SU-DHL-6 (cell line): ENCODE results near the gene DDX54.

Experiments
- H2AFZ ChIP-seq: fragments of 200-600 bp; sonication (generic); 2 replicates; pipeline ENCODE4 v1.6.1; 2014; ENCODE audit warnings: low read depth, mild to moderate bottlenecking, moderate library complexity, mixed read lengths, antibody characterized with exemption, low read length; ENCODE audit not compliant: severe bottlenecking
- H3F3A ChIP-seq: fragments of 200-600 bp; shearing (Covaris generic); 2 replicates; pipeline ENCODE4 v1.6.0; 2016; ENCODE audit warnings: antibody characterized with exemption, mild to moderate bottlenecking; ENCODE audit not compliant: insufficient read depth
- H3K27ac ChIP-seq: fragments of 200-600 bp; sonication (generic); 2 replicates; pipeline ENCODE4 v1.5.1; 2016; ENCODE audit warnings: low read depth, mild to moderate bottlenecking, low read length, moderate library complexity, mixed read lengths
- H3K27me3 ChIP-seq: fragments of 200-600 bp; sonication (generic), shearing (Covaris generic); 2 replicates; pipeline ENCODE4 v1.6.0; 2014; ENCODE audit warnings: mild to moderate bottlenecking, low read length
- H3K36me3 ChIP-seq: fragments of 200-600 bp; sonication (generic); 2 replicates; pipeline ENCODE4 v1.6.1; 2014; ENCODE audit warnings: mild to moderate bottlenecking, low read length, mixed read lengths
- H3K4me2 ChIP-seq: fragments of 300-600, 200-600 bp; shearing (Covaris generic), sonication (generic); 2 replicates; pipeline ENCODE4 v1.6.0; 2014; ENCODE audit warnings: low read length, low read depth, mild to moderate bottlenecking; ENCODE audit not compliant: poor library complexity, severe bottlenecking
- H3K4me3 ChIP-seq: fragments of 200-600 bp; sonication (generic); 2 replicates; pipeline ENCODE4 v1.5.1; 2014; ENCODE audit warnings: antibody characterized with exemption, low read length, mild to moderate bottlenecking, mixed read lengths; ENCODE audit not compliant: insufficient read depth, poor library complexity, severe bottlenecking
- H3K79me2 ChIP-seq: fragments of 200-600 bp; sonication (generic); 2 replicates; pipeline ENCODE4 v1.6.1; 2014; ENCODE audit warnings: mild to moderate bottlenecking, low read length, moderate library complexity; ENCODE audit not compliant: insufficient read depth
- H3K9ac ChIP-seq: fragments of 200-600 bp; sonication (generic); 2 replicates; pipeline ENCODE4 v1.7.0; 2014; ENCODE audit warnings: mild to moderate bottlenecking, low read length
- H3K9me2 ChIP-seq: fragments of 200-600 bp; sonication (generic); replicated peaks from 2 replicates; pipeline ENCODE4 v1.6.1; 2014; ENCODE audit warnings: low read length; ENCODE audit not compliant: insufficient read depth
- H3K9me3 ChIP-seq: fragments of 200-600 bp; sonication (generic); 2 replicates; pipeline ENCODE4 v1.6.1; 2014; ENCODE audit warnings: low read length, mixed read lengths; ENCODE audit not compliant: insufficient read depth
- H4K20me1 ChIP-seq: fragments of 200-600 bp; sonication (generic); 2 replicates; pipeline ENCODE4 v1.6.1; 2014; ENCODE audit warnings: low read depth, mild to moderate bottlenecking, antibody characterized with exemption, low read length, moderate library complexity, mixed read lengths
- EZH2phosphoT487 ChIP-seq: fragments of 200-600 bp; sonication (generic), shearing (Covaris generic); conservative IDR thresholded peaks from 2 replicates; pipeline ENCODE4 v1.6.1; 2018; ENCODE audit warnings: mild to moderate bottlenecking, antibody characterized with exemption, low read length, moderate library complexity, mixed read lengths
- TF ChIP-seq, protein P1 (sequence below): fragments of 200-600 bp; sonication (generic); IDR thresholded peaks from one replicate; pipeline ENCODE4 v1.5.1; 2017; ENCODE audit warnings: antibody characterized with exemption, mild to moderate bottlenecking, low read length, moderate library complexity; ENCODE audit not compliant: insufficient read depth, poor library complexity, severe bottlenecking

Gene DDX54

DNA sequence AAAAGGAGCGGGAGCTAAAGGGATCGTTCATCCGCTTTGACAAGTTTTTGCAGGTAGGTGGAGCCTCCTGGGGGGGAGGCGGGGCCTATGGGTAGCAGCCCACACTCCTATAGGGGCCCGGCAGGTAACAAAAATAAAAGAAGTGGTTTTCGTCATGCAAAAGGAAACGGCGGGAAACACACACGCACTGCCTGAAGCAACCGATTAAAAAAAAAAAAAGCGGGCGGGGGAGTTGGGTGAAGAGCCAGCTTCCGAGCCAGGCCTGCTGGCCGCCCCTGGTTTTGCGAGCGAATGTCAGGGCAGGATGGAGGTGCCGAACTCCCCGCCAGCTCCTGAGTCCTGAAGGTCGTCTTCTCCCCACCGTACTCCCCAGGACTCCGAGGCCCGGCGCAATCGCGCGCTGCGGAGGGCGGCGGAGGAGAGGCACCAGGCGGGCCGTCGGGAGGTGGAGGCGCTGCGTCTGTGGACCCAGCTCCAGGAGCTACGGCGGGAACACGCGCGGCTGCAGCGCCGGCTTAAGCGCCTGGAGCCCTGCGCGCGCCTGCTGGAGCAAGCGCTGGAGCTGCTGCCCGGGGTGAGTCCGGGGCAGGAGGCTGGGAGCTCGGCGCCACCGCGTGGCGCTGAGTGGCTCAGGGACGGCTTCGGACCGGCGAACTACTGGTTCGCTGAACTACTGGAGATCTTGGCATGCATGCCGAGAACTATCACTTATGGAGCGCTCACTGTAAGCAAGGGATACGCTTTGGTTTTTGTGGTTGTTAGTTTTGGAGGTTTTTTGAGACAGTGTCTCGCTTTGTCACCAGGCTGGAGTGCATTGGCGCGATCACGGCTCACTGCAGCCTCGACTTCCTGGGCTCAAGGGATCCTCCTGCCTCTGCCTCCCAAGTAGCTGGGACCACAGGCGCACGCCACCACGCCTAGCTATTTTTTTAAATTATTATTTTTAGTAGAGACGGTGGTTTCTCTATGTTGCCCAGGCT is 32.2 kb downstream of the DDX54 start:
- Histone ChIP-seq H3F3A (peaks cover 36% of the 10 kb centered on the region), H3K4me2 (peak overlapping the region; percentile 87), H4K20me1 (no peaks in the 10 kb centered on the region), H3K27ac (peak overlapping the region; percentile 70), H2AFZ (peak overlapping the region; percentile 88), H3K9me3 (no peaks in the 10 kb centered on the region), H3K9me2 (no peaks in the 10 kb centered on the region), H3K9ac (peak overlapping the region; percentile 63), H3K4me3 (peak overlapping the region; percentile 66), H3K27me3 (no peaks in the 10 kb centered on the region), H3K36me3 (no peaks in the 10 kb centered on the region), H3K79me2 (no peaks in the 10 kb centered on the region)
- no peak for TF ChIP-seq EZH2phosphoT487
- TF ChIP-seq, protein P1, sequence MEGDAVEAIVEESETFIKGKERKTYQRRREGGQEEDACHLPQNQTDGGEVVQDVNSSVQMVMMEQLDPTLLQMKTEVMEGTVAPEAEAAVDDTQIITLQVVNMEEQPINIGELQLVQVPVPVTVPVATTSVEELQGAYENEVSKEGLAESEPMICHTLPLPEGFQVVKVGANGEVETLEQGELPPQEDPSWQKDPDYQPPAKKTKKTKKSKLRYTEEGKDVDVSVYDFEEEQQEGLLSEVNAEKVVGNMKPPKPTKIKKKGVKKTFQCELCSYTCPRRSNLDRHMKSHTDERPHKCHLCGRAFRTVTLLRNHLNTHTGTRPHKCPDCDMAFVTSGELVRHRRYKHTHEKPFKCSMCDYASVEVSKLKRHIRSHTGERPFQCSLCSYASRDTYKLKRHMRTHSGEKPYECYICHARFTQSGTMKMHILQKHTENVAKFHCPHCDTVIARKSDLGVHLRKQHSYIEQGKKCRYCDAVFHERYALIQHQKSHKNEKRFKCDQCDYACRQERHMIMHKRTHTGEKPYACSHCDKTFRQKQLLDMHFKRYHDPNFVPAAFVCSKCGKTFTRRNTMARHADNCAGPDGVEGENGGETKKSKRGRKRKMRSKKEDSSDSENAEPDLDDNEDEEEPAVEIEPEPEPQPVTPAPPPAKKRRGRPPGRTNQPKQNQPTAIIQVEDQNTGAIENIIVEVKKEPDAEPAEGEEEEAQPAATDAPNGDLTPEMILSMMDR = peak; percentile 46

DNA sequence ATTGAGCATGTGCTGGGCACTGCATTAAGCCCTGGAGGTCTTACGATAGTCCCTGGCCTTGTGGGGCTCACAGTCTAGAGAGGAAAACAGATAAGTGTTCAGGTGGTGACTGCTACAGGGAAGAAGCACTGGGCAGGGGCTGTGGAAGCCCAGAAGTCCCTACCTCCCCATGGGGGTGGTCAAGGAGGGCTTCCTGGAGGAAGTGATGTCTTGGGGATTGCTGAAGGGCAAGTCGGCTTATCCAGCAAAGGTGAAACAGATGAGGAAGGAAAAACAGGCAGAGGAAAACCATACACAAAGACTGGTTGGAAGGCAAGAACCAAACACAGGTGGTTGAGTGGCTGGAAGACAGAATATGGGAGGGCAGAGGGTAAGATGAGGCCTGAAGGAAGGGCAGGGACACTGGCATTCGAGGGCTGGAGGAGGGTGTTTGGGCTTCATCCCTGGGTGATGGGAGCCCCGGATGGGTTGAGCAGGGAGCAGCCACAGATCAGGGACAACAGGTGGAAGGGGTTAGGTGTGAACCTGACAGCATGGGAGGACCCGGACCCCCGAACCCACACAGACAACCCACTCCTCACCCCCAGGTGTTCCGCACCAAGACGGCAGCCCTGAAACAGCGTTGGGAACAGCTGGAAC is 33.0 kb downstream of the DDX54 start:
- Histone ChIP-seq H3K27ac (peak overlapping the region; percentile 70), H3K9me2 (no peaks in the 10 kb centered on the region), H3K36me3 (no peaks in the 10 kb centered on the region), H3K9ac (peak overlapping the region; percentile 63), H3K27me3 (no peaks in the 10 kb centered on the region), H4K20me1 (no peaks in the 10 kb centered on the region), H3F3A (peaks cover 32% of the 10 kb centered on the region), H3K4me2 (peak overlapping the region; percentile 87), H3K9me3 (no peaks in the 10 kb centered on the region), H2AFZ (peak overlapping the region; percentile 88), H3K4me3 (peak overlapping the region; percentile 66), H3K79me2 (no peaks in the 10 kb centered on the region)
- TF ChIP-seq, protein P1 = no peak
- TF ChIP-seq EZH2phosphoT487 = no peak

DNA sequence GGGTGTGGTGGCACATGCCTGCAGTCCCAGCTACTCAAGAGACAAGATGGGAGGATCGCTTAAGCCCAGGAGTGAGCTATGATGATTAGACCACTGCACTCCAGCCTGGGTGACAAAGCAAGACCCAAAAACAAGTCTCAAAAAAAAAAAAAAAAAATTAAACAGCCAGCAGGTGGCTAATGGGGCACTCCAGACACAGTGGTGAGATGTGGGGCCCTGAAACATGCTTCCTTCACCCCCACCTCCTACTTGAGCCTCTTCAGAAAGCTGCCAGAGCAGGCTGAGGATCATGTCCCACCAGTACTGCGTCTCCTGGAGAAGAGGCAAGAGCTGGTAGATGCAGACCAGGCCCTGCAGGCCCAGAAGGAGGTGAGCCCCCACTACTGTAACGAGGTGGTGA is 33.6 kb downstream of the DDX54 start:
- H3K27me3 ChIP-seq = no peaks in the 10 kb centered on the region
- no peak overlapping the region for H3K4me3 ChIP-seq
- H3K27ac ChIP-seq = peak overlapping the region; percentile 70; the same call in 1 of the 2 replicates
- no peak for TF ChIP-seq EZH2phosphoT487
- TF ChIP-seq, protein P1 = no peak
- H3K36me3 ChIP-seq = no peaks in the 10 kb centered on the region
- H3K9me2 ChIP-seq = no peaks in the 10 kb centered on the region
- no peaks in the 10 kb centered on the region for H3K9me3 ChIP-seq
- no peak overlapping the region for H2AFZ ChIP-seq
- peaks cover 25% of the 10 kb centered on the region for H3F3A ChIP-seq
- no peak overlapping the region for H3K4me2 ChIP-seq
- H3K79me2 ChIP-seq = no peaks in the 10 kb centered on the region
- no peak overlapping the region for H3K9ac ChIP-seq
- H4K20me1 ChIP-seq = no peaks in the 10 kb centered on the region
